SK-N-SH (cell line): ENCODE results near the gene MAML3. TPM values are rescaled to one million over a fixed set of nuclear protein-coding genes. Genes with fewer than 3 reads are reported as not detected.
A peak's percentile ranks its signal among the peaks of the same experiment; 100 is the strongest.

Source experiments
- CTCF ChIA-PET: fragments of 300-600, 350-600 bp; formaldehyde crosslinking; extraction: SDS; loops from one replicate; lab custom pipeline; 2021; lab: Yijun Ruan, JAX
- POLR2A ChIA-PET: fragments of 350-600 bp; sonication (Branson Sonifier 250); formaldehyde crosslinking; extraction: SDS; loops from one replicate; lab custom pipeline; 2020; ENCODE audit warnings: antibody characterized with exemption, inconsistent platforms; lab: Yijun Ruan, JAX
- DNase-seq: peaks from one replicate; pipeline ENCODE4 v3.0.0; 2012
- H2AFZ ChIP-seq: fragments of 200-600 bp; sonication (generic); 2 replicates; pipeline ENCODE4 v1.8.1; 2016; ENCODE audit warnings: antibody characterized with exemption, mild to moderate bottlenecking, low read depth
- H3F3A ChIP-seq: fragments of 200-600 bp; sonication (generic); replicated peaks from 2 replicates; pipeline ENCODE3; 2016; ENCODE audit warnings: antibody characterized with exemption, mild to moderate bottlenecking; ENCODE audit not compliant: insufficient read depth
- H3K27ac ChIP-seq, 2 experiments: fragments of 200-500 bp in 1 of 2; fragments of 200-600 bp in 1 of 2; sonication (Bioruptor generic) in 1 of 2; sonication (generic), shearing (Covaris generic) in 1 of 2; 2 replicates each; pipeline versions ENCODE4 v1.5.1 to v1.6.1; 2014 to 2016; ENCODE audit warnings: low read depth in 2 of 2, inconsistent platforms in 1 of 2, low read length in 1 of 2, mild to moderate bottlenecking in 1 of 2, mixed read lengths in 1 of 2
- H3K27me3 ChIP-seq: fragments of 200-600 bp; sonication (generic), shearing (Covaris generic); 2 replicates; pipeline ENCODE4 v1.6.1; 2016; ENCODE audit warnings: mixed run types; ENCODE audit not compliant: insufficient read depth
- H3K36me3 ChIP-seq, 2 experiments: fragments of 200-500 bp in 1 of 2; fragments of 200-600 bp in 1 of 2; sonication (Bioruptor generic) in 1 of 2; sonication (generic) in 1 of 2; replicated peaks in 1 of 2; 2 replicates each; pipeline versions ENCODE3 to v1.5.1; 2014 to 2016; ENCODE audit warnings: low read length in 1 of 2, mild to moderate bottlenecking in 1 of 2; ENCODE audit not compliant: insufficient read depth in 2 of 2, control insufficient read depth in 1 of 2
- H3K4me1 ChIP-seq, 2 experiments: fragments of 200-500 bp in 1 of 2; fragments of 200-600 bp in 1 of 2; sonication (Bioruptor generic) in 1 of 2; sonication (generic), shearing (Covaris generic) in 1 of 2; 2 replicates each; pipeline versions ENCODE4 v1.5.1 to v1.6.1; 2014 to 2016; ENCODE audit warnings: low read depth in 1 of 2, low read length in 1 of 2, mixed run types in 1 of 2; ENCODE audit not compliant: insufficient read depth in 2 of 2, control insufficient read depth in 1 of 2
- H3K4me2 ChIP-seq: fragments of 200-600 bp; sonication (generic), shearing (Covaris generic); 2 replicates; pipeline ENCODE4 v1.6.1; 2017; ENCODE audit warnings: mixed run types
- H3K4me3 ChIP-seq, 2 experiments: fragments of 200-500 bp in 1 of 2; fragments of 200-600 bp in 1 of 2; sonication (Bioruptor generic) in 1 of 2; sonication (generic), shearing (Covaris generic) in 1 of 2; 2 replicates each; pipeline versions ENCODE4 v1.5.1 to v1.8.1; 2014 to 2016; ENCODE audit warnings: low read depth in 2 of 2, inconsistent platforms in 1 of 2, low read length in 1 of 2, mild to moderate bottlenecking in 1 of 2, mixed read lengths in 1 of 2, moderate library complexity in 1 of 2
- H3K79me2 ChIP-seq: fragments of 200-600 bp; sonication (generic); 2 replicates; pipeline ENCODE4 v1.8.1; 2017; ENCODE audit warnings: mild to moderate bottlenecking; ENCODE audit not compliant: insufficient read depth
- H3K9ac ChIP-seq: fragments of 200-600 bp; sonication (generic); 2 replicates; pipeline ENCODE4 v1.6.1; 2017; ENCODE audit warnings: mixed run types
- H3K9me2 ChIP-seq: fragments of 200-600 bp; sonication (generic); 2 replicates; pipeline ENCODE4 v1.6.1; 2017; ENCODE audit warnings: mixed run types
- H3K9me3 ChIP-seq: fragments of 200-600 bp; sonication (generic); 2 replicates; pipeline ENCODE4 v1.6.1; 2017; ENCODE audit warnings: mixed run types, mild to moderate bottlenecking, moderate library complexity
- H4K20me1 ChIP-seq: fragments of 200-600 bp; sonication (generic); 2 replicates; pipeline ENCODE4 v1.6.1; 2017; ENCODE audit warnings: mild to moderate bottlenecking, mixed run types; ENCODE audit not compliant: insufficient read depth
- CHD2 ChIP-seq: fragments of 150-350 bp; IDR thresholded peaks from 2 replicates; pipeline ENCODE4 v1.6.1; 2018; ENCODE audit warnings: low read length; ENCODE audit not compliant: partially characterized antibody
- CTCF ChIP-seq: fragments of 200-600 bp; sonication (generic); IDR thresholded peaks from 2 replicates; pipeline ENCODE4 v1.6.1; 2017; ENCODE audit warnings: antibody characterized with exemption, mild to moderate bottlenecking, moderate library complexity
- FOSL2 ChIP-seq: IDR thresholded peaks from 2 replicates; pipeline ENCODE4 v1.4.0; 2012; ENCODE audit warnings: low read depth, mild to moderate bottlenecking, moderate library complexity, borderline replicate concordance
- GATA2 ChIP-seq: sonication (generic); formaldehyde crosslinking; IDR thresholded peaks from 2 replicates; pipeline ENCODE4 v1.5.0; 2020; ENCODE audit warnings: mild to moderate bottlenecking, missing genetic modification reagents
- JUND ChIP-seq: IDR thresholded peaks from 2 replicates; pipeline ENCODE4 v1.4.0; 2012
- MAX ChIP-seq: IDR thresholded peaks from 2 replicates; pipeline ENCODE4 v1.4.0; 2012; ENCODE audit warnings: low read depth
- NFIC ChIP-seq: IDR thresholded peaks from 2 replicates; pipeline ENCODE4 v1.4.0; 2012; ENCODE audit warnings: borderline replicate concordance
- RCOR1 ChIP-seq: fragments of 150-350 bp; IDR thresholded peaks from 2 replicates; pipeline ENCODE4 v1.6.1; 2017; ENCODE audit warnings: antibody characterized with exemption, low read length
- SIN3A ChIP-seq: IDR thresholded peaks from 2 replicates; pipeline ENCODE4 v1.6.1; 2012; ENCODE audit warnings: low read depth, mild to moderate bottlenecking, low read length, moderate library complexity, borderline replicate concordance
- TAF1 ChIP-seq: IDR thresholded peaks from 2 replicates; pipeline ENCODE4 v1.6.1; 2012; ENCODE audit warnings: low read depth, mild to moderate bottlenecking, low read length, moderate library complexity, borderline replicate concordance
- ZBTB33 ChIP-seq: IDR thresholded peaks from 2 replicates; pipeline ENCODE4 v1.4.0; 2012; ENCODE audit warnings: low read depth, borderline replicate concordance
- WGBS: methylation state at CpG from one replicate; pipeline ENCODE4 v1.1.6; 2017; ENCODE audit warnings: low lambda C conversion rate; 5-methylcytosine and 5-hydroxymethylcytosine counted together
- polyA plus RNA-seq, 3 experiments: library from polyadenylated mRNA; depleted of rRNA; stranded (reverse); fragments of >200 nt; gene quantifications; 2 replicates each; pipeline ENCODE4 v1.2.3, GENCODE V29; 2012

MAML3 gene
- polyA plus RNA-seq, 1 of the 3 experiments (the other 2 are of a cell fraction) = 5.3 TPM

GRCh38 chr4:139822391-139822790 is 331.6 kb downstream of the MAML3 start (continued):
- no peak for TF ChIP-seq FOSL2

- TF ChIP-seq TAF1 = no peak
- TF ChIP-seq GATA2 = no peak
- TF ChIP-seq NFIC = no peak
- no peak for TF ChIP-seq CTCF
- no peak for TF ChIP-seq SIN3A
- no peak for TF ChIP-seq JUND
- no peak for TF ChIP-seq MAX
- TF ChIP-seq RCOR1 = no peak
- no peak for TF ChIP-seq FOSL2
- no peak for TF ChIP-seq ZBTB33
- TF ChIP-seq CHD2 = no peak
- Histone ChIP-seq H3K9me2 (no peaks in the 10 kb centered on the region), H3F3A (peaks cover 6% of the 10 kb centered on the region), H3K9ac (no peak overlapping the region), H3K4me1 (peaks cover 18 to 50% of the 10 kb centered on the region in 2 experiments), H3K4me2 (no peak overlapping the region), H3K4me3 (no peak overlapping the region), H3K27me3 (no peaks in the 10 kb centered on the region), H3K9me3 (no peaks in the 10 kb centered on the region), H4K20me1 (no peaks in the 10 kb centered on the region), H3K36me3 (peaks cover 0 to 2% of the 10 kb centered on the region in 2 experiments), H3K27ac (peak overlapping the region in 1 of 2 experiments; percentile 34; a peak in 1 of 4 replicates), H3K79me2 (no peaks in the 10 kb centered on the region), H2AFZ (no peak overlapping the region)
- ChIA-PET POLR2A (interaction anchor here (0.9 kb wide), 1 partner anchor 12 kb away, joined by 3 read pairs; no protein-coding TSS in a partner anchor), CTCF (no interaction called here)
- 98% methylated on average over 2 of the region's 2 CpGs for WGBS
- no peak for DNase-seq
These were observed 334.9 kb downstream of the MAML3 start for GRCh38 chr4:139819082-139819481.
